Esophagus muscularis mucosa (tissue), 4 donors: Measurements from ENCODE around the gene TNPO3. TPM values are rescaled to one million over a fixed set of nuclear protein-coding genes. Genes with fewer than 3 reads are reported as not detected.

ENCODE experiments used
- DNase-seq: peaks from one replicate; pipeline ENCODE4 v3.0.0-alpha.2; 2017; ENCODE audit errors: extremely low spot score
- H3K27ac ChIP-seq, 4 donors: fragments of 200-600 bp; sonication (generic); replicated peaks in 1 of 4; 1 replicate in 3 of 4; 2 replicates in 1 of 4; pipeline ENCODE4 v1.5.1; 2016 to 2019; ENCODE audit warnings: mild to moderate bottlenecking in 1 of 4
- H3K27me3 ChIP-seq, 4 donors: fragments of 200-600 bp; sonication (generic); one replicate each; pipeline versions ENCODE4 v1.5.1 to v1.6.0; 2016 to 2019
- H3K36me3 ChIP-seq, 4 donors: fragments of 200-600 bp; sonication (generic); one replicate each; pipeline ENCODE4 v1.5.1; 2016 to 2019
- H3K4me1 ChIP-seq, 4 donors: fragments of 200-600 bp; sonication (generic); one replicate each; pipeline ENCODE4 v1.5.1; 2016 to 2019
- H3K4me3 ChIP-seq, 4 donors: fragments of 200-600 bp; sonication (generic); 1 replicate in 2 of 4; 2 replicates in 2 of 4; pipeline ENCODE4 v1.5.1; 2016 to 2019; ENCODE audit warnings: mild to moderate bottlenecking in 4 of 4, moderate library complexity in 1 of 4
- H3K9me3 ChIP-seq, 4 donors: fragments of 200-600 bp; sonication (generic); 1 replicate in 3 of 4; 2 replicates in 1 of 4; pipeline ENCODE4 v1.5.1; 2016 to 2019
- EP300 ChIP-seq: sonication (generic); formaldehyde crosslinking; IDR thresholded peaks from one replicate; pipeline ENCODE4 v1.6.1; 2017; ENCODE audit warnings: antibody characterized with exemption
- POLR2A ChIP-seq: fragments of 450-650 bp; IDR thresholded peaks from one replicate; pipeline ENCODE4 v1.6.1; 2017; ENCODE audit warnings: antibody characterized with exemption, moderate library complexity, mild to moderate bottlenecking, low read depth
- POLR2AphosphoS5 ChIP-seq, 2 donors: sonication (generic); formaldehyde crosslinking; IDR thresholded peaks; one replicate each; pipeline ENCODE4 v1.6.1; 2017; ENCODE audit warnings: antibody characterized with exemption in 2 of 2
- WGBS: methylation state at CpG from one replicate; pipeline ENCODE4 v1.1.5; 2018; 5-methylcytosine and 5-hydroxymethylcytosine counted together
- intact Hi-C: fragments of 100-400 bp; cut with DNase I; formaldehyde crosslinking; loops from one replicate; pipeline ENCODE4 v1.15.1; 2023
- total RNA-seq, 4 donors: library from RNA; depleted of rRNA; stranded (reverse); fragments of >200 nt; gene quantifications; one replicate each; pipeline versions ENCODE4 v1.1.0 to v1.2.1, GENCODE V29; 2016
- TF ChIP-seq, protein P1 (sequence below), 3 experiments: fragments of 200-600 bp in 2 of 3; fragments of 450-650 bp in 1 of 3; sonication (generic) in 2 of 3; IDR thresholded peaks; one replicate each; pipeline ENCODE4 v1.5.1; 2017 to 2019; ENCODE audit warnings: antibody characterized with exemption in 3 of 3, mild to moderate bottlenecking in 2 of 3, moderate library complexity in 1 of 3

The TNPO3 gene
- total RNA-seq, 4 donors from 2014 or later, result 35.7 to 46.2 (median 38.1) TPM

DNA sequence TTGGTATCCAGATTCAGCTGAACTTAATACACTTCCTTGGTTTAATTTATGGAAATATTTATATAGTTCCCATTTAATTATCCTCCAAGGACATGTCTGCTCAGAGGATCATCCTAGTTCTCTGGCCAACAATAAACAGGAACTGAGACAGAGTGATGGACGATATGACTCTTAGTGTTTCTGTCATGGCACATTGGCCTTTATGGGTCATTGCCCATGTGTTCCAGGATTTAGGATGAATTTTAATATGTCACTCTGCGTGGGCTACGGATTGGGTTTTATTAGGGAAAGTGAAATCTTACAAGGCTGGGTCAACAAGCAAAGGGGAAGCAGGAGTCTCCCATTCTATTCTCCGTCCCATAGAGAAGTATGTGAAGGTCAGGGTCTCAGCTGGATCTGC, 18.8 kb upstream of the TNPO3 start:
- H3K4me3 ChIP-seq, result no peak overlapping the region
- no peaks in the 10 kb centered on the region for H3K4me1 ChIP-seq
- TF ChIP-seq, protein P1, sequence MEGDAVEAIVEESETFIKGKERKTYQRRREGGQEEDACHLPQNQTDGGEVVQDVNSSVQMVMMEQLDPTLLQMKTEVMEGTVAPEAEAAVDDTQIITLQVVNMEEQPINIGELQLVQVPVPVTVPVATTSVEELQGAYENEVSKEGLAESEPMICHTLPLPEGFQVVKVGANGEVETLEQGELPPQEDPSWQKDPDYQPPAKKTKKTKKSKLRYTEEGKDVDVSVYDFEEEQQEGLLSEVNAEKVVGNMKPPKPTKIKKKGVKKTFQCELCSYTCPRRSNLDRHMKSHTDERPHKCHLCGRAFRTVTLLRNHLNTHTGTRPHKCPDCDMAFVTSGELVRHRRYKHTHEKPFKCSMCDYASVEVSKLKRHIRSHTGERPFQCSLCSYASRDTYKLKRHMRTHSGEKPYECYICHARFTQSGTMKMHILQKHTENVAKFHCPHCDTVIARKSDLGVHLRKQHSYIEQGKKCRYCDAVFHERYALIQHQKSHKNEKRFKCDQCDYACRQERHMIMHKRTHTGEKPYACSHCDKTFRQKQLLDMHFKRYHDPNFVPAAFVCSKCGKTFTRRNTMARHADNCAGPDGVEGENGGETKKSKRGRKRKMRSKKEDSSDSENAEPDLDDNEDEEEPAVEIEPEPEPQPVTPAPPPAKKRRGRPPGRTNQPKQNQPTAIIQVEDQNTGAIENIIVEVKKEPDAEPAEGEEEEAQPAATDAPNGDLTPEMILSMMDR (IDR thresholded peaks at IDR 0.05), result no peak
- no peak for TF ChIP-seq EP300
- TF ChIP-seq POLR2AphosphoS5 (IDR thresholded peaks at IDR 0.05), result no peak
- TF ChIP-seq POLR2A, result no peak
- H3K9me3 ChIP-seq, result no peaks in the 10 kb centered on the region
- H3K27ac ChIP-seq, result no peak overlapping the region
- intact Hi-C loops, result no loop called here
- 86% methylated on average over 4 of the region's 4 CpGs for WGBS
- no peaks in the 10 kb centered on the region for H3K36me3 ChIP-seq
- DNase-seq, result no peak
- H3K27me3 ChIP-seq, result peaks cover 0 to 32% (median 0%) of the 10 kb centered on the region in 4 donors

- TF ChIP-seq, protein P1 (IDR thresholded peaks at IDR 0.05), result no peak
- TF ChIP-seq EP300 (no peak), POLR2AphosphoS5 (IDR thresholded peaks at IDR 0.05) (no peak), POLR2A (no peak)
- Histone ChIP-seq H3K27me3 (peaks cover 0 to 32% (median 0%) of the 10 kb centered on the region in 4 donors), H3K36me3 (no peaks in the 10 kb centered on the region), H3K27ac (no peak overlapping the region), H3K4me3 (no peak overlapping the region), H3K4me1 (no peaks in the 10 kb centered on the region), H3K9me3 (no peaks in the 10 kb centered on the region)
- intact Hi-C loops, result no loop called here
- WGBS, result 95% methylated on average over 1 of the region's 1 CpG
- no peak for DNase-seq
These were observed 18.3 kb upstream of the TNPO3 start for GRCh38 chr7:129073204-129073603.

GRCh38 chr7:129072479-129073011, 17.6 kb upstream of the TNPO3 start:
- no peak for DNase-seq
- intact Hi-C loops, result no loop called here
- H3K9me3 ChIP-seq, result no peaks in the 10 kb centered on the region
- H3K27me3 ChIP-seq, result peaks cover 0 to 32% (median 0%) of the 10 kb centered on the region in 4 donors
- H3K27ac ChIP-seq, result no peak overlapping the region
- no peaks in the 10 kb centered on the region for H3K4me1 ChIP-seq
- H3K36me3 ChIP-seq, result no peaks in the 10 kb centered on the region
- TF ChIP-seq, protein P1 (IDR thresholded peaks at IDR 0.05), result no peak
- TF ChIP-seq EP300 (no peak), POLR2AphosphoS5 (IDR thresholded peaks at IDR 0.05) (no peak), POLR2A (no peak)
- WGBS, result 70% methylated on average over 9 of the region's 9 CpGs
- no peak overlapping the region for H3K4me3 ChIP-seq

DNA sequence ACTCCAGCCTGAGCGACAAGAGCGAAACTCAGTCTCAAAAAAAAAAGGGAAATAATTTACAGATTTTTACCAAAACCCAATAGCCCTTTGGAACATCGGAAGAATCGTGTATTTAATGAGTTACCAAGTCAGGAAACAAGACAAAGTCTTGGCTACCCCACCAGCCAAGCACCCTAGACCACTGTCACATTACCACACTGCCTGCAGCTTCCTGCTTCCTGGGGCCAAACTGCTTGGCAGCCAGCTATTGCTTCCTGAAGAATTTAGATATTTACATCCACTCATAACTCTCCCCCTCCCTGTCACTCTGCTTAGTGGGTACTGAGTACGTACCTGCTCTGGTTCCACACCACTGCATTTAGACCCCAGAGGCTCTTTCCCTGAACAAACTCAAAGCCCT, 14.1 kb upstream of the TNPO3 start:
- H3K4me1 ChIP-seq, result no peaks in the 10 kb centered on the region
- H3K27ac ChIP-seq, result no peak overlapping the region
- no peak overlapping the region for H3K4me3 ChIP-seq
- intact Hi-C loops, result no loop called here
- peak; percentile 34 for DNase-seq
- no peaks in the 10 kb centered on the region for H3K36me3 ChIP-seq
- WGBS, result 68% methylated on average over 5 of the region's 5 CpGs
- no peaks in the 10 kb centered on the region for H3K9me3 ChIP-seq
- TF ChIP-seq POLR2A, result no peak
- no peak for TF ChIP-seq EP300
- TF ChIP-seq, protein P1 (IDR thresholded peaks at IDR 0.05), result no peak
- TF ChIP-seq POLR2AphosphoS5 (IDR thresholded peaks at IDR 0.05), result no peak
- H3K27me3 ChIP-seq, result peaks cover 0 to 27% (median 0%) of the 10 kb centered on the region in 4 donors
